NCI-H1694 (cell line): ENCODE results near the gene ZNF888.
"Not testable (repeated sequence)": the region's sequence is repeated elsewhere in the genome, so short reads cannot be mapped to it uniquely, and the experiment has no call there.

Experiments used
- DNase-seq: peaks from one replicate; lab custom pipeline; 2025; lab: John Stamatoyannopoulos, UW

Gene ZNF888

DNA sequence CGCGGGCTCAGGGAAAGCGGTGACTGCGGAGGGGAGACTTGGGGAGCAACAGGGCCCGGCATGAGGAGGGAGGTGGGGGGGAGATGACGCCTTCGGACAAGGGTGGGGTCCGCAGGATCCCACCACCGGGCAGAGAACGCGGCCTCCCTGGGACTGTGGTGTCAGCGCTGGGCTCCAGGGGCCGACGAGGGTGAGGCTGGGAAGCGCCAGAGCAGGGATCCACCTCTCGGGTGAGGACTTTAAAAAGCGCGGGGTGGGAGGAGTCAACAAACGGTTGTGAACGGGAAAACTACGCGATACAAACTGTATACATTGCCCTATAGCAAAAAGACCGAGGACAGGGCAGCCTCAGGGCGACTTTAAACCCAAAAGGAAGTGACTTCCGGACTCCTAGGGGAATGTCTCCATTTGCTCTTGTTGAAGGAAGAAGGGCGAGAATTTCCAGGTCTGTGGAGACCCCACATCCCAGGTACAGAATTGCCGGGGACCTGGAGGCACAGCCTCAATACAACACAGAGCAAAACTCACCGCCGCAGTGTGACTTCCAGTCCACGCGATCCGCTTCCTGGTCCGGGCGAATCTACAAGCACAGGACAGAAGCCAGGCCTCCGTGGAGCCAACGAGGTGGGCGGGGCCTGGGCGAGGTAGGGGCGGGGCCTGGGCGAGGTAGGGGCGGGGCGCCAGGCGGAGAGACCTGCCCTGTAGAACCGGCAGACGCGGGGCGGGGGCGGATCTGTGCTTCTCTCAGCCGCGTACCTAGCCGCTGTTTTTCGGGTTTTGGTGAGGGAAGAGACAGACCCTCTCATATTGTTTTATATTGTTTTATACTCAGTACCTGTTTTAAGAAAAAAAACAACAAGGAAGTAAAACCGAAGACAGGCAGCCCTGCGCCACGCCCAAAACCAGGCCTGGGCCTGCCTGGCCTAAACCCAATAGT lies at the start of gene ZNF888:
Gene ZNF888 (minus strand): TSS at position 588 of the 937 bp plus-strand sequence. CDS start 5,555 bp downstream, outside the sequence.
- DNase-seq = no peak

GRCh38 chr19:52967772-52968171 lies 44.5 kb upstream of the ZNF888 start:
- DNase-seq = no peak

DNA sequence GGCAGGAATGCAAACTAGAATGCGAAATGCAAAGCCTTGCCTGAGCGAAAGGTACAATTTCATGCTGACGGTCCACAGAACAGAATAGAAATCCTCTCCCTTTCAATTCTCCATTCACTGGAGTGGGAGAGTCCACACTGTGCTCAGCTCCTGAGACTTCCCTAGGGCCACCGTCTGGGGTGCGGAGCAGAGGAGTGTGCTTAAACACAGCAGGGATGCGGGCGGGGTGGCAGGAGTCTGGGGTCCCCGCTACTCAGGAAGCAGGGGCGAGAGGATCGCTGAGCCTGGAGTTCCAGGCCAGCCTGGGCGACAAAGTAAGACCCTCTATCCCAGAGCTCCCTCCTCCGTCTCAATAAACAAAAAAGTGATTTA lies 40.0 kb upstream of the ZNF888 start:
- DNase-seq = no peak

DNA sequence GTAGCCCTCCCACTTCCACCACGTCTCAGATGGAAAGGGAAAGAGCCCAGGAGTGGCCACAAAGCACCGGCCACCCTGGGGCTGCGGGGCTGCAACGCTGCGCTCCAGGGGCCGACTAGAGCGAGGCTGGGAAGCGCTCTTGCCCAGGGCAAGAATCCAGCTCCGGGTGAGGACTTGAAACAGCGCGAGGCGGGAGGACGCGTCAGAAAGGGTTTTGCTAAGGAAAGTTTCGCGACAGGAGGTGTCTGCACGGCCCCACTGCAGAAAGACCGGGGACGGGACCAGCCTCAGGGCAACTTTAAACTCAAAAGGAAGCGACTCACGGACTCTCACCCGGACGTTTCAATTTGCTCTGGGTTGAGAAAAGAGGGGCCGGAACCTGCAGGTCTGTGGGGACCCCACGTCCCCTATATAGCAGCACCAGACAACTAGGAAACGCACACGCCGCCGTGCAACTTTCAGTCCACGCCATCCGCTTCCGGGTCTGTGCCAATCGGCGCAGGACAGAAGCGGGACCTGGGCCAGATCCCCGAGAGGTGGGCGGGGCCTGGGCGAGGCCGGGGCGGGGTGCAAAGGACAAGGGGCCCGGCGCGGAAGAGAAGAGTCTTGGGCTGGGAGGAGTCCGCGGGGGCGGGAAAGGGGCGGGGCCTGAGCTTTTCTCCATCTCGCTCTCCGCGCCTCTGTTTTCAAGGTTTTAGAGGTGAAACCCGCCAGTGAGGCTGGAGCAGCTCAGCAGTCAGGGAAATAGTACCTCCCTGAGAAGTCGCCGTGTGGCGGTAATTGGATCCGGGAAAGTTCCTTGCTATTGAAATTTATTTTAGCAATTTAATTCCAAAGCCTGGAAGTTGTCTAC lies 39.4 kb upstream of the ZNF888 start, which contains the start of gene ZNF816:
Gene ZNF816 (minus strand): TSS at position 488 of the 853 bp plus-strand sequence. CDS start 6,792 bp downstream, outside the sequence.
- DNase-seq = no peak

DNA sequence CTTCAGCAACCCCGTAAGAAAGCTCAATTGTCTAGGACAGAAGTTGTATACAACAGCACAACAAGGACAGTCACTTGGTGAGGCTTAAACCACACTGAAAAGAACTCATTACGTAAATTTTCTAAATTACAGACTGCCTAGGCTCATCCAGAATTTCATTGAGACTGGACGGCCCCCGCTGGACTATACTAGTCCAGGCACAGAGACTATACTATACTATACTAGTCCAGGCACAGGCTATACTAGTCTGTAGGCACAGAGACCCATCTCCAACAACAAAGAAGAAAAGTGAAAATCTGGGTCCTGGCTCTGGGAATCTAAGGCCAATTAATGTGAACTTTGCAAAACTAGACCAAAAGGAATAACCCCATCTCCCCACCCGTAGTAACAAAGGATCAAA lies 38.8 kb upstream of the ZNF888 start:
- no peak for DNase-seq

DNA sequence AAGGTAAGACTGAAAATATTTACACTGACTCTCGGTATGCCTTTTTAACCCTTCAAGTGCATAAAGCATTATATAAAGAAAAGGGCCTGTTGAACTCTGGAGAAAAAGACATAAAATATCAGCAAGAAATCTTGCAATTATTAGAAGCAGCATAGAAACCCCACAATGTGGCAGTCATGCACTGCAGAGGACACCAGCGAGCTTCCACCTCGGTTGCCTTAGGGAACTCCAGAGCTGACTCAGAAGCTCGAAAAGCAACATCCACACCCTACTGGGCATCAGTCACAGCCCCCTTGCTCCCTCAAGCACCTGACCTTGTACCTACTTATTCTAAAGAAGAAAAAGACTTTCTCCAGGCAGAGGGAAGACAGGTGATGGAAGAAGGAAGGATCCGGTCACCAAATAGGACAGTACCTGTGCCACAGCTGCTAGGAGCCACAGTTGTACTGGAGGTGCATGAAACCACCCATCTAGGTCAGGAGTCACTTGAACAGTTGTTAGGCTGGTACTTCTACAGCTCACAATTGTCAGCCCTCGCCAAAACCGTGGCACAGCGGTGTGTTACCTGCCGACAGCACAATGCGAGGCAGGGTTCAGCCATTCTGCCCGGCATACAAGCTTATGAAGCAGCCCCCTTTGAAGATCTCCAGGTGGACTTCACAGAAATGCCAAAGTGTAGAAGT lies 36.5 kb upstream of the ZNF888 start:
- DNase-seq = no peak

GRCh38 chr19:52957591-52957990 lies 34.4 kb upstream of the ZNF888 start:
- DNase-seq = no peak

GRCh38 chr19:52956917-52957316 lies 33.7 kb upstream of the ZNF888 start:
- no peak for DNase-seq

- no peak for DNase-seq
These were observed 26.2 kb upstream of the ZNF888 start for GRCh38 chr19:52949422-52949821.

- no peak for DNase-seq
These were observed 25.0 kb upstream of the ZNF888 start for GRCh38 chr19:52948025-52948770.

GRCh38 chr19:52946322-52947310 lies 23.4 kb upstream of the ZNF888 start:
- no peak for DNase-seq

- no peak for DNase-seq
These were observed 22.6 kb upstream of the ZNF888 start for GRCh38 chr19:52945652-52946321.

GRCh38 chr19:52944703-52945493 lies 21.7 kb upstream of the ZNF888 start:
- DNase-seq = not testable (repeated sequence)

DNA sequence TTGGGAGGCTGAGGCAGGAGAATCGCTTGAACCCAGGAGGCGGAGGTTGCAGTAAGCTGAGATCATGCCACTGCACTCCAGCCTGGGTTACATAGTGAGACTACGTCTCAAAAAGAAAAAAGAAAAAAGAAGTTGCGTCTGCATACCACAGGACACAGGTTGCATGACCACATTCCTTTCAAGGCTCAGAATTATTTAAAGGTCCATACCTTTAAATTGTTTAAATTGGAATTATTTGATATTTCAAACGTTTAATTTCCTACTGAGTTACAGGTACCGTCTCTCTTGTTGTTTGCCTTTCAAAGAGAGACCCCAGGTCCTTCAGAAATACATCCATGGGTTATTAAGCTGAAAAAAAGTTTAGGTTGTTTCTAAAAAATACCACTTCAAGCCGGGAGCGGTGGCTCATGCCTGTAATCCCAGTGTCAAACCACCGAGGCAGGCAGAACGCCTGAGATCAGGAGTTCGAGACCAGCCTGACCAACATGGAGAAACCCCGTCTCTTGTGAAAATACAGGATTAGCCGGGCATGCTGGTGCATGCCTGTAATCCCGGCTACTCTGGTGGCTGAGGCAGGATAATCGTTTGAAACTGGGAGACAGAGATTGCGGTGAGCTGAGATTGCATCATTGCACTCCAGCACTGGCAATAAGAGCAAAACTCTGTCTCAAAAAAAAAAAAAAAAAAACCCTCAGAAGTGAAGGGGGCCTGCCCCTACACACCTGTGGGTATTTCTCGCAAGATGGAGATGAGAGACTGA lies 20.8 kb upstream of the ZNF888 start:
- DNase-seq = no peak

DNA sequence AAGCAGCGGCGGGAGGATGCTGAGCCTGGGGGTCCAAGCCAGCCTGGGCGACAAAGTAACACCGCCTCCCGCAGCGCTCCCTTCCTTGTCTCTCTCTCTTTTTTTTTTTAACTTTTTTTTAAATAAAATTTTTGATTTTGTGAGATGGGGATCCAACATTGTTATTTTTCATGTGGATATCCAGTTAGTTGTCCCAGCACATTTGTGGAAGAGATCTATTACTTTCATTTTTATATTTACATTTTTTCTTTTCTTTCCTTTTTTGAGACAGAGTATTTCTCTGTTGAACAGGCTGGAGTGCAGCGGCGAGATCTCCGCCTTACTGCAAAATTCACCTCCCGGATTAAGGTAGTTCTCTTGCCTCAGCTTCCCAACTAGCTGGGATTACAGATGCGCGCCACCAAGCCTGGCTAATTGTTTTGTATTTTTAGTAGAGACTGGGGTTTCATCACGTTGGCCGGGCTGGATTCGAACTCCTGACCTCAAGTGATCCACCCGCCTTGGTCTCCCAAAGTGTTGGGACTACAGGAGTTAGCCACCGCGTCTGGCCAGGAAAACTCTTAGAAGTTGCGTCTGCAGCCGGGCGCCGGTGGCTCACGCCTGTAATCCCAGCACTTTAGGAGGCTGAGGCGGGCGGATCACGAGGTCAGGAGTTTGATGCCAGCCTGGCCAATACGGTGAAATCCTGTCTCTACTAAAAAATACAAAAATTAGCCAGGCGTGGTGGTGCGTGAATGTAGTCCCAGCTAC lies 20.1 kb upstream of the ZNF888 start:
- DNase-seq = no peak

GRCh38 chr19:52942386-52943133 lies 19.3 kb upstream of the ZNF888 start:
- DNase-seq = no peak
